ENCODE measurements around the gene RARG. TPM values are rescaled to one million over a fixed set of nuclear protein-coding genes. Genes with fewer than 3 reads are reported as not detected.

The RARG gene
- total RNA-seq, 4 donors from 2014 or later, result 2.6 to 65.6 (median 28.9) TPM

DNA sequence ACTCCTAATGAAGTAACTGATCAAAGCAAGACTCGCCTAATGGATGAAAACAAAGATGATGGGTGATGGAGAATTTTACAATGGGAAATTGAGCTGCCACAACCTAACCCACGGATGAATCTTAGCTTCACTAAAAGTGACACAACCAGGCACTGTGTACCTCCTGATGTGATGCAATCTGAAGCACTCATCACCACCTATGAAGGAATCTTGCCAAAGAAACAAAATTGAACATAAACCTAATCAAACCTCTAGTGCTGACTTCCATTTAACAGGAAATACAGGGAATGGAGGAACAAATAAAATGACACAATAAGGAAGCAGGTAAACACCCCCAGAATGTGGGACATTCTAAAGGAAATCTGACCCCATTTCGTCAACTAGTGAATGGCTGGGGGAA, 13.3 kb upstream of the RARG start:
- Histone ChIP-seq H3K27me3 (no peaks in the 10 kb centered on the region), H3K4me1 (no peaks in the 10 kb centered on the region), H3K36me3 (no peaks in the 10 kb centered on the region), H3K9me3 (no peaks in the 10 kb centered on the region), H3K27ac (no peak overlapping the region), H3K4me3 (no peak overlapping the region)
- DNase-seq, result no peak
- TF ChIP-seq POLR2A (IDR thresholded peaks at IDR 0.05), result no peak
- TF ChIP-seq, protein P1, sequence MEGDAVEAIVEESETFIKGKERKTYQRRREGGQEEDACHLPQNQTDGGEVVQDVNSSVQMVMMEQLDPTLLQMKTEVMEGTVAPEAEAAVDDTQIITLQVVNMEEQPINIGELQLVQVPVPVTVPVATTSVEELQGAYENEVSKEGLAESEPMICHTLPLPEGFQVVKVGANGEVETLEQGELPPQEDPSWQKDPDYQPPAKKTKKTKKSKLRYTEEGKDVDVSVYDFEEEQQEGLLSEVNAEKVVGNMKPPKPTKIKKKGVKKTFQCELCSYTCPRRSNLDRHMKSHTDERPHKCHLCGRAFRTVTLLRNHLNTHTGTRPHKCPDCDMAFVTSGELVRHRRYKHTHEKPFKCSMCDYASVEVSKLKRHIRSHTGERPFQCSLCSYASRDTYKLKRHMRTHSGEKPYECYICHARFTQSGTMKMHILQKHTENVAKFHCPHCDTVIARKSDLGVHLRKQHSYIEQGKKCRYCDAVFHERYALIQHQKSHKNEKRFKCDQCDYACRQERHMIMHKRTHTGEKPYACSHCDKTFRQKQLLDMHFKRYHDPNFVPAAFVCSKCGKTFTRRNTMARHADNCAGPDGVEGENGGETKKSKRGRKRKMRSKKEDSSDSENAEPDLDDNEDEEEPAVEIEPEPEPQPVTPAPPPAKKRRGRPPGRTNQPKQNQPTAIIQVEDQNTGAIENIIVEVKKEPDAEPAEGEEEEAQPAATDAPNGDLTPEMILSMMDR (IDR thresholded peaks at IDR 0.05), result no peak
- intact Hi-C loops (cut with DNase I; ENCODE audit: low total_unique reads), result no loop called here

DNA sequence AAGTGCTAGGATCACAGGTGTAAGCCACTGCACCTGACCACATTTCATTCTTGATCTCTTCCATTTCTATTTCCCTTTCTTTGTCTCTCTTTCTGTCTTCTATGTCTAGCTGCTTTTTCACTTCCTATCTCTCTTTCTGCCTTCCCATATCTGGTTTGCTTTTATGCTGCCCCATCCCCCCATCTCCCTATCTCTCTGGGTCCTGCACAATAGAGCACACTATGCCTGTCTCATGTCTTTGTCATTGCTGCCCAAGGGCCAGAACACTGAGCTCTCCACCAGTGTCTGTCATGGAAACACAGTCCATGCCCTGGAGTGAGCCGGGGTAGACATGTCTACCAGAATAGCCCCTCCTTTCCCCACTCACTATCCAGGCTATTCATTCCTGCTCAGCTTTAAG, 12.3 kb upstream of the RARG start:
- Histone ChIP-seq H3K36me3 (no peaks in the 10 kb centered on the region), H3K4me3 (no peak overlapping the region), H3K27ac (no peak overlapping the region), H3K27me3 (no peaks in the 10 kb centered on the region), H3K4me1 (no peaks in the 10 kb centered on the region), H3K9me3 (no peaks in the 10 kb centered on the region)
- intact Hi-C loops (cut with DNase I; ENCODE audit: low total_unique reads), result no loop called here
- no peak for DNase-seq
- TF ChIP-seq, protein P1 (IDR thresholded peaks at IDR 0.05), result no peak
- TF ChIP-seq POLR2A (IDR thresholded peaks at IDR 0.05), result no peak

DNA sequence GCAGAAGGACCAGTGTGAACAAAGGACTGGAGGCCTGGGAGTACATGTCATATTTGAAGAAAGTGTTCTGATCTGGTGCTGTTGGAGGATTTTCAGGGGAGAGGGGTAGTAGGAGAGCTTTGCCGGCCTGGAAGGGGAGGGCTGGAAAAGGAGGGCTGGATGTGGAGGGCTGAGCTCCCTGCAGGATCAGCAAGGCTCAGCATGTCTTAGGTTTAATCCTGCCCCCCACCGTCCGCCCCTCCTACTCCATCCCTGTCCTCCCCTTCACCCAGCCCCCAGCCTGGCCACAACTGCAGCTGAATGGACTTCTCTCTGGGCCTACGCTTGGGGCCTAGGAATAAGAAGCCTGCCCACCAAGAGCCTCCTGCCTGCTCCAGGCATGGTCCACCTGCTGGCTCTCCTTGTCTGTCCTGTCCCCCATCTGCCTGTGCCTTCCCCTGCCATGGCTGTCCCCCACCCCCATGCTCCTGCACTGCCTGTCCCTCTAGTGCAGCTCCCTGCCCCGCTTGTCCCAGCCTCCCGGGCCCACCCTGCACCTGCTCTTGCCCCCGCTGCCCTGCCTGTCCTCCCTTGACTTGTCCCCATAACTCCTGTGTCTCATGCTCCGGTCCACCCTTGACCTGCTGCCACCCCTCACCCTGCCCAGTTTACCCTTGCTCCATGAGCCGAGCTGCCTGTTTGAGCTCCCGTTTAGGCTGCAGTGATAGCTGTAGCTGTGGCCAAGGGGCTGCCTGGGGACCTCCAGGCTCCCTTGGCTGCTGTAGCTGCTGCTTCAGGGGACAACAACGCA, 9.8 kb upstream of the RARG start:
- no peaks in the 10 kb centered on the region for H3K9me3 ChIP-seq
- TF ChIP-seq, protein P1 (IDR thresholded peaks at IDR 0.05), result no peak
- TF ChIP-seq POLR2A (IDR thresholded peaks at IDR 0.05), result no peak
- H3K4me1 ChIP-seq, result no peaks in the 10 kb centered on the region
- intact Hi-C loops (cut with DNase I; ENCODE audit: low total_unique reads), result no loop called here
- no peaks in the 10 kb centered on the region for H3K36me3 ChIP-seq
- no peaks in the 10 kb centered on the region for H3K27me3 ChIP-seq
- H3K27ac ChIP-seq, result no peak overlapping the region
- DNase-seq, result no peak
- H3K4me3 ChIP-seq, result no peak overlapping the region

DNA sequence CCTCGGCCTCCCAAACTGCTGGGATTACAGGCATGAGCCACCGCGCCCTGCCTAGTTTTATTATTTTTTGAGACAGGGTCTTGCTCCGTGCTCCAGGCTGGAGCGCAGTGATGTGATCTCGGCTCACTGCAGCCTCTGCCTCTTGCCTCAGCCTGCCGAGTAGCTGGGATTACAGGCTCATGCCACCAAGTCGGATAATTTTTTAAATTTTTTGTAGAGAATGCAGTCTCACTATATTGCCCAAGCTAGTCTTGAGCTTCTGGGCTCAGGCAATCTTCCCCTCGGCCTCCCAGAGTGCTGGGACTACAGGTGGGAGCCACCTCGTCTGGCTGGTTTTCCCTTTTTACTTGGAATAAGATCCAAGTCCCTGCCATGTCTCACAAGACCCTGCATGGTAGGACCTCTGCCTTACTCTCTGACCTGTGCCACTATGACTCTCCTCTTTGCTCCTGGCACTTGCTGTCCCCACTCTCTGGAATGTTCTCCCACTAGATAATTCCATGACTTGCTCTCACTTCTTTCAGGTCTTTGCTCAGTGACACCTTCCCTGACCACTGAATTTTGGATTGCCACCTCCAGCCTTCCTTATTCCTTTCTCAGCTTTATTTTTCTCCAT, 7.7 kb upstream of the RARG start:
- TF ChIP-seq, protein P1 (IDR thresholded peaks at IDR 0.05), result no peak
- no peak for TF ChIP-seq POLR2A (IDR thresholded peaks at IDR 0.05)
- intact Hi-C loops (cut with DNase I; ENCODE audit: low total_unique reads), result no loop called here

DNA sequence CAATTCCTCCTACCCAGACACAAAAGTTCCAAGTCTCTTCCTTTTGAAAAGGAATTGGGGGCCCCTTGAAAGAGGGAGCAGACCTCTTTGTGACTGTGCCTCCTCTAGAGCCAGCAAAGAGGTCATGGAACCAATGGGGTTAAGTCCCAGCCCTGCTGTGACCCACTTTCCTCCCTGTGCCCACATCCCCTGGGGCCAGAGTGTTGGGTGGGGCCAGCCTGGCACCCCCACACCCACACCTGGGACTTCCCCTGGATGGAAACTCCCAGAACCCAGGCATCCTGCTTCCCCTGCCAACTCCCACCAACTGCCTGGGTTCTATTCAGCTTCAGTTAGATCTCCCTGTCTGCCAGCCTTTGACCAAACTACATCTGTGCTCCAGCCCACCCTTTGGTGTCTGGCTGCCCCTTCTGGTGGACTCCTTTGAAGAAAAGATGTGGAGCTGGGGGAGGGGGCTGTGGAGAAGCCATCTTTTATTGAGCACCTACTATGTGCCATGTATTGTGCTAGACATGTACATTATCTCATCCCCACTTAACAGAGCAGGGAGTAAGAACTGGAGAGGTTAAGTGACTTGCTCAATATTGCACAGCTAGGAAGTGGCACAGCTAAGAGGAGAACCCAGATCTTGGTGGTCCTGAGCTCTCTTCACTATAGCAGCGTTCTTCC, 4.6 kb upstream of the RARG start:
- TF ChIP-seq, protein P1 (IDR thresholded peaks at IDR 0.05), result no peak
- no peak for TF ChIP-seq POLR2A (IDR thresholded peaks at IDR 0.05)
- Histone ChIP-seq H3K4me1 (peaks cover 0 to 14% of the 10 kb centered on the region in 2 donors), H3K36me3 (no peaks in the 10 kb centered on the region), H3K4me3 (no peak overlapping the region), H3K27ac (no peak overlapping the region), H3K9me3 (no peaks in the 10 kb centered on the region), H3K27me3 (no peaks in the 10 kb centered on the region)
- no peak for DNase-seq
- intact Hi-C loops (cut with DNase I; ENCODE audit: low total_unique reads), result no loop called here

More for the DNA sequence above, 7.7 kb upstream of the RARG start:
- DNase-seq, result no peak
- H3K27ac ChIP-seq, result no peak overlapping the region
- H3K36me3 ChIP-seq, result no peaks in the 10 kb centered on the region
- no peak overlapping the region for H3K4me3 ChIP-seq
- H3K4me1 ChIP-seq, result no peaks in the 10 kb centered on the region
- no peaks in the 10 kb centered on the region for H3K9me3 ChIP-seq
- no peaks in the 10 kb centered on the region for H3K27me3 ChIP-seq
